NCI-H446 treated with DMSO at 0.1 percent for 48 hours (cell line): ENCODE results near the gene TXLNB.

ENCODE experiments used
- DNase-seq: peaks from one replicate; lab custom pipeline; 2025; lab: John Stamatoyannopoulos, UW

Gene TXLNB

DNA sequence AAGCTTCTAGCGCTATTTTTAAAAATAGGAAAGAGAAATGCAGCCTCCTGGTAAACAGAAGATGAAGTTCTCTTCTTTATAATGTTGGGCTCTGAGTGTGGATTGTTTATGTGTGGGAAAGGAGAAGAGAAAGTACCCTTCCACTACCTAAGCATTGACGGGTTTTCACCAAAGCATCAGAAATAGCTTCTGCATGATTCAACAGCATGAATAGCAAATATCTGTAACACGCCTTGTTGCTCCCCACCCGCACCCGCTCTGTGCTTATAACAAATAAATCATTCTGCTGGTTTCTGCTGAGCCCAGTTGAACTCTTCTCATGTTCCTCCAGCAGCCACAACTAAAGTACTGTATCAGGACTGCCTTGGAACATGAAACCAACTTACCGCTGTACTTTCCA is 20.7 kb downstream of the TXLNB start:
- DNase-seq = no peak

- DNase-seq = no peak
Observed at GRCh38 chr6:139270249-139270648, 21.5 kb downstream of the TXLNB start.

DNA sequence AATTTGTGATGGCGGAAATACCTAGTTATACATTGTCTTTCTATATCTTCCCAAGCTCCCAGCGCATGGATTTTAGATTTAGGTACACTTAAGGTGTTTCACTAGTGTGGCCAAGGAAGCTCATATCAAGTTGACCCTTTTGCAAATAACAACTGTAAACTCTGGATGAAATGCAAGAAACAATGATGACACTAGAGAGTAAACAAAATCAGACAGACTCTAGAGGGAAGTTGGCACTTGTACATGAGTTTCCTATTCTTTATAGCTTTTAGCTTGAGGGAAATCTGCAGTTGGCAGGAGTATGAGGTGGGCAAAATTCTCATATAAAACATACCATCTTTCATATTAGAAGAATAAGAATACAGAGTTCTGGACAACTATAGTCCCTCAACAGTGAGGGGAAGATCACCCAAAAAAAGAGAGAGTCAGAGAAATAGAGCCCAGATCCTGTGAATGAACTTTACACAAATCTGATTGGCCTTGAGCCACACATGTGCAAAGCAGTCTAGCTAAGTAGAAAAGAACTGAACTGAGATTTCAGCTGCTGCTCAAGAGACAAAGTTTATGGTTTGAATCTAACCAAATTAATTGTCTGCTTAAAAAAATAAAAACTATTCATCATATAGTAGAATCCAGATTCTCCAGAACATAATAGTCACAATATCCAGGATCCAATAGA is 26.1 kb downstream of the TXLNB start:
- no peak for DNase-seq

DNA sequence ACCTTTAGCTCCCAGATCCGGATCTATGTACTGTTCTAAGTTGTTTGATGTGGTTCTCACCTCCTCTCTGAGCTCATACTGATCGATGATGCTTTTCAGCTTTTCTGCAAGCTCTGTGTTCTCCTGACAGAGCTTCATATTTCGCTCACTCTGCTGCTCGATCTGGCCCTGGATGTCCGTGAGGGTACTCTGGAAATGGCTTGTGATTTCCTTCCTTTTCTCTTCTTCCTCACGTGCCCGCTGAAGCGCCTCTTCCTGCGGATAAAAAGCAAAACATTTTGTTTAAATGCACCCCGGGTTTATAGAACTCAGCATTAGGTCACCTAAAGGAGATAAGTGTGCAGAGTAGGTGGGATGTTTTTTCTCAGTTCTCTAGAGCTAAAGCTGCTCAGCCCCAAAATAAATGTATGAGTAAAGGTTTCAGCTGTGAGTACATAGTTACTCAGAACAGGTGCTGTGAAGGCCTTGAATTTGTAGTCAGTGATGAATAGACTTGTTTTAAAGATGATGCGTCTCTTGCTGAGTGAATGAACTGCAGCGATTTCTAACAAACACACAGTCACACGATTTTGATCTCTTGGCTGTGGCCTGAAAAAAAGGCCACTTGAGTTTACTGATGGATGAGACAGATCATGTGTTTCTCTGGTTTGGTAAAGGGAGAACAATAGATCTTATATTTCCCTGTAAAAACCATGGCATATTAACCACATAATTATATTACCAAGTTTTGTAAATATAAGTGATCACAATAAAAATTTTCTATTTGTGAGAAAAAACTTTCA is 29.1 kb downstream of the TXLNB start:
- no peak for DNase-seq

- no peak for DNase-seq
Observed at GRCh38 chr6:139257821-139258398, 33.9 kb downstream of the TXLNB start.

GRCh38 chr6:139257291-139257690 is 34.5 kb downstream of the TXLNB start:
- DNase-seq = no peak

- no peak for DNase-seq
Observed at GRCh38 chr6:139256087-139256486, 35.7 kb downstream of the TXLNB start.

- DNase-seq = no peak
Observed at GRCh38 chr6:139254196-139254595, 37.6 kb downstream of the TXLNB start.

DNA sequence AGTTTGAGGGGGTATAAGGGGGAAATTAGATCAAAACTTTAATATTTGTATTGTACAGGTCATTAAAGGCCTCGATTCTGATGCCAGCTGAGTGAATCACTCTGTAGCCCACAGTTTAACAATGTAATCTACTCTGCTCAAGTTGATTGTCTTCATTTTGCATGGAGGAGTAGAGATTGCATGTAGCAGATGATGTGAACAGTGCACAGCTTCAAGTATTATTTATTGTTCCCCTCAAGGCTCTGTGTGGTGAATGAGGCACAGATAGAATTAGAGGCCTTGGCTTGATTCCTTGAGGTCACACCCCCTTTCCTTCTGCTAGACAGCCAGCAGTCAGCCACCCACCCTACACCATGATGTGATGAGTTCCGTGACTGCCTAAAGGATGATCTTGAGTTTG is 38.1 kb downstream of the TXLNB start:
- DNase-seq = no peak

DNA sequence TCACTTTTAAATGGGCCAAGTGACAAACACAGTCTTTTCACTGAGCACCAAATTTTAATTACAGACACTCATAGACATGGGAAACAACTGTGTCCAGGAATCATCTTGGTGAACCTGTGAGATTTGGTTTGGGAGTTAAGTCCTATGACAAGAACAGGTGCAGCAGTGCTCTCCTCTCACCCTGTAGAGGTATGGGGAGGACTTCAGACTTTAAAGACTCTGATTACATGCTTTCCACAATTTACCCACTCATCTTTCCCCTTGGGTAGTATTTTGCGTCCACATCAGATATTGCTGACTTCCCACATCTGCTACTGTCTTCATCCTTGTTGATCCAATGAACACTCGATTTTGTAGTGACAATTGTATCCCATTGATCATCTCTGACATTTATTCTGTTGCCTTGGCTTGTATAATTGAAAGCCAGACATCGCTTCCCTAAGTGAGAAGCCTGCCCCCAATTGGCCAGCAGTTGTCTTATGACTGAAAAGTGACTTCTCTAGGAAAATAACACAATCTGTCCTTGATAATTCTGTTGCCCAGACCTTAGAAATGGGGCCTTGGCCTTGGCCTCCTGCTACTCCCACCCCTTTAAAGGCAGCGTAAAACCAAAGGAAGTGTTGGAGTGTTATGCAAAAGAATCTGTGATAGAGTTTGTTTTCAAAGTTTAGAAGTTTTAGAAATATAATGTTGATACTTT is 40.0 kb downstream of the TXLNB start:
- DNase-seq = no peak

- no peak for DNase-seq
Observed at GRCh38 chr6:139251045-139251690, 40.6 kb downstream of the TXLNB start.

- DNase-seq = no peak
Observed at GRCh38 chr6:139250296-139251044, 41.3 kb downstream of the TXLNB start.

DNA sequence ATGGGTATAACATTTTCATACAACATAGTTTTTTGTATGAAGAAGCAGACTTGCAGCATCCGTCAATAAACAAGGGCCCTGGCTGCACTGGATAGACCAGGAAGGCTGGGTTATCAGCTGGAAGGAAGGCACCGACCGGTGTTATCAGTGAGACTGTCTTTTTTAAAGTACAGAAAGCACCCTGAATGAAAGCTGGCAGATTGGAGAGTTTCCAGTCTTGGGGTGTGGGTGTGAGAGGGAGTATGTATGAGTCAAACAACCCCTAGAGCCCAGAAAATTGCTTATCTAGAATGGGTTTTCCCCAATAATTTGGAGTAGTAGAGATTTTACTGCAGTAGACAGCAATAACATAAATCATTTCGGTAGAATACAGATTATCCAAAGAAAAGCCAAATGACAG is 42.4 kb downstream of the TXLNB start:
- DNase-seq = no peak

- DNase-seq = no peak
Observed at GRCh38 chr6:139248911-139249310, 42.9 kb downstream of the TXLNB start.

DNA sequence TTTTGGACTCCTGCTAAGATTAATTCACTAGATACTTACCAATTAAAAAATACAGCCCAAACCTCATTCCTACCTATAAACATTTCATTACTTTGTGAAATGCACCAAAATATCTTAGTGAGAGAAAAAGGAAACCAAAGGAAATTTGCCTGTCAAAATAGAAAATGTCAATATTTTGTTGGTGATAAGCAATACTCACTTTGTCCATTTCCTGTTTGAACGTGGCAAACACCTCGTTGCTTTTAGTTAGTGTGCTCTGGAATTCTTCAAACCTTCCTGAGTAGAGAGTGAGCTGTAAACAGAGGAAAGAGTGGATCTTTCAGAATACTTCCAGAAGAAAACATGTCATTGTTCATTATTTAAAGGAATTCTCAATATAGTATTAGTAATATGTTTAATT is 44.2 kb downstream of the TXLNB start:
- DNase-seq = no peak

GRCh38 chr6:139243536-139243935 is 48.3 kb downstream of the TXLNB start:
- no peak for DNase-seq

DNA sequence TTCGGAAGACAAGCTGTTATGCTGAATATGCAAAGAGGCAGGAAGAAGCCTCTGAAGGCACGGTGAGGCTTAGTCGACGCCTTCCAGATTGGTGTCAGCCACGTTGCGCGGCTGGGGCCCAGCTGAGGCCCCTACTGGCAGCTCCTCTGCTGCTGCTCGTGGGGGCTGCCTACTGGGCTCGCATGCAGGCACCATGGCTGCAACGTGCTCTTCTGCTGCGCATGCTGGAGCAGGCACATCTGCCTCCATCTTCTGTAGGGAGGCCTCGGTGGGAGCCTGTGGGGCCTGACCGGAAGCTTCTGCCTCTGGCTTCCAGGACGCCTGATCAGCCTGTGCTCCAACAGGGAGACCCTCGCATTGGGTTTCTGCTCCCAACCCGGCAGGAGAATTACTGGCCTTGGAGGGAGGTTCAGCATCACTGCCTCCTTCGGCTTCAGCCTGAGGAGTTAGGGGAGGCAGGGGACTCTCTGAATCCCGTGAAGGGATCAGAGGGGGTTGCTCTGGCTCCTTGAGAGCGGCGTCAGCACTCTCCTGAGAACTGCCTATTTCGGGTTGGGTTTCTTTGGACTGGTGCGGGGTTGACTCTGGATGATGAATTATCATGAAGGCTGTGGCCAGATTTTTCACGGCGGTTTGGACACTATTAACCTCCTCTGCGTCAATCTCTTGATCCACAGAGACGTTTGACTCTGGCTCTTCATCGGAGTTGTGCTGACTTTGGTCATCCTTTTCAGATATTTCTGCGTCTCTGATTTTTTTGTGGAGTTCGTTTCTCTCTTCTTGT is 49.1 kb downstream of the TXLNB start:
- peak; percentile 19 for DNase-seq

DNA sequence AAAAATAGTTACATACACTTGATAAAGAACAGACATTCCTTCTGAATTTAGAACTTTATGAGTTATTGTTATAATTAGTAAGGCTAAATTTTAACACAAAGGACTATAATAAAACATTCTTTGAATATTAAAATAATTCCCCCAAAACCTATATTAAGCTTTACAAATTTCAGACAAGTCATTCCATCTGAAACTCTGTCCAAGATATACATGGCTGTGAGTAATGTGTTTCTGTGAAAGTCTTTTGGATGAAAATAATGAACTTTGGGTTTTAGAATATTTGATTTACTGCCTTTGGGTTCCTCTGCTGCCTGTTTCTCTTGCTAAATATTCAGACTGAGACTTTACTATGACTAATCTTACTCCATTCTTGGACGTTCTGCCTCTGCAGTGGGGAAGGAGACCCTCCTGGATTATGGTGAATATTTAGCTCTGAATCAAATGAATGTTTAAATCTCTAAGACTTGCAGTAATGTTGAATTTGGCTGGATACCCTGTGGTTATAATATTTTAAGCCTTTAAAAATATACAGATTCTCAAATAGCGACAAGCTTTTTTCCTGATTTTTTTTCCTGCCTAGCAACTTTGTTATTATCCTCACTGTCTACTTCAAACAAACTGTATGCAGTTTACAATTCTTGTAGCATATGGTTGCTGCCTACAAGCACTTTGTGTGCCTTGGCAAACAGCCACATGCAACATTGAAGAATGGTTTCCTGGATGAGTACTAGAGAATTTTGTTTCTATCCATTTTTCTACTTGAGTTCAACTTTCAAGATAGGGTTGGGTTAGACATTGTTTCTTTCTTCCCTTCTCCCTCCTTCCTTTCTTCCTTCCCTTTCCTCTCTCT is 51.4 kb downstream of the TXLNB start:
- DNase-seq = peak; percentile 80

GRCh38 chr6:139239064-139239463 is 52.7 kb downstream of the TXLNB start:
- no peak for DNase-seq

DNA sequence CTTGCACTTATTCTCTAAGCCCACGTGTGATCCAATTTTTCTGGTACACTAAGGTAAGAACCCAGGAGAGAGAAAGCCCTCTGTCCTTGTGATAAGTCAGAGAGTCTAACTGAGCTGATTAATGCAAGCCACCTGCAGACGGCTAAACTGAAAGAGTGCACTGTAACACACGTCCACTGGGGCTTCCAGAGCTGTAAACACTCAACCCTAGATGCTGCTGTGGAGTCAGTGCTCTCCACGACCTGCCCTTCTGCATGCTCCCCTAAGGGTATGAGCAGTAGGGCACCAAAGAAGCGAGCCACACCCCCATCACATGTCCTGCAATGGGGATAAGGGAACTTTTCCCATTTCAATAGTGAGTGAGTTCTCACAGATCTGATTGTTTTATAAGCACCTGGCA is 55.7 kb downstream of the TXLNB start:
- DNase-seq = no peak
